SH-SY5Y (cell line): ENCODE results near the gene MTCL1.

Source experiments
- GATA2 ChIP-seq: IDR thresholded peaks from 2 replicates; pipeline ENCODE4 v1.6.1; 2011; ENCODE audit warnings: mild to moderate bottlenecking, low read depth, low read length
- GATA3 ChIP-seq: IDR thresholded peaks from 2 replicates; pipeline ENCODE4 v1.6.1; 2011; ENCODE audit warnings: low read depth, mild to moderate bottlenecking, low read length, moderate library complexity

GRCh38 chr18:8685914-8686216 is 19.5 kb upstream of the MTCL1 start:
- TF ChIP-seq GATA2 (no peak), GATA3 (no peak)
